Stomach (tissue), 4 donors: ENCODE data around the gene CALCOCO2.

ENCODE experiments used
- CTCF ChIP-seq, 7 experiments: fragments of 450-650 bp in 4 of 7; fragments of 200-600 bp in 3 of 7; sonication (generic) in 3 of 7; IDR thresholded peaks; one replicate each; pipeline ENCODE4 v1.5.1; 2016 to 2019; ENCODE audit warnings: antibody characterized with exemption in 7 of 7, control low read depth in 2 of 7, mild to moderate bottlenecking in 1 of 7
- EP300 ChIP-seq: sonication (generic); formaldehyde crosslinking; IDR thresholded peaks from one replicate; pipeline ENCODE4 v1.6.1; 2017; ENCODE audit warnings: antibody characterized with exemption

GRCh38 chr17:48905987-48906515, 75.2 kb downstream of the CALCOCO2 start:
- TF ChIP-seq CTCF (IDR thresholded peaks at IDR 0.05): no peak
- no peak for TF ChIP-seq EP300
